Natural killer cell (primary cell): ENCODE measurements around the gene RTF2. TPM values are rescaled to one million over a fixed set of nuclear protein-coding genes. Genes with fewer than 3 reads are reported as not detected.

Experiments
- ATAC-seq, 3 donors: fragments of 150-1000 bp in 2 of 3; fragments of 200-7000 bp in 1 of 3; cut with Tn5 transposase; 1 replicate in 1 of 3; 2 replicates in 2 of 3; pipeline ENCODE4 v1.10.0; 2021; ENCODE audit warnings: mild to moderate bottlenecking in 2 of 3, moderate library complexity in 2 of 3
- DNase-seq, 2 donors: peaks; one replicate each; pipeline versions ENCODE4 v3.0.0 to v3.0.0-alpha.2; 2013 to 2021; ENCODE audit warnings: mixed read lengths in 1 of 2
- H3K27ac ChIP-seq: one replicate; pipeline ENCODE4 v1.5.1; 2013; ENCODE audit warnings: mild to moderate bottlenecking, low read length
- H3K27me3 ChIP-seq: one replicate; pipeline ENCODE4 v1.6.1; 2013; ENCODE audit warnings: low read length; ENCODE audit not compliant: control insufficient read depth, insufficient read depth
- H3K36me3 ChIP-seq: one replicate; pipeline ENCODE4 v1.6.1; 2013; ENCODE audit warnings: low read length; ENCODE audit not compliant: control insufficient read depth, insufficient read depth
- H3K4me1 ChIP-seq: one replicate; pipeline ENCODE4 v1.6.1; 2013; ENCODE audit warnings: low read length; ENCODE audit not compliant: control insufficient read depth, insufficient read depth
- H3K4me3 ChIP-seq: one replicate; pipeline ENCODE4 v1.5.1; 2013; ENCODE audit warnings: low read length
- H3K9me3 ChIP-seq: one replicate; pipeline ENCODE4 v1.6.1; 2013; ENCODE audit warnings: low read length; ENCODE audit not compliant: control insufficient read depth, insufficient read depth
- H3K27ac Mint-ChIP-seq, 2 donors: one replicate each; pipeline ENCODE4 v1.8.0; 2022; ENCODE audit warnings: mild to moderate bottlenecking in 2 of 2, mixed read lengths in 2 of 2, moderate library complexity in 1 of 2
- H3K27me3 Mint-ChIP-seq, 2 donors: one replicate each; pipeline ENCODE4 v1.8.0; 2022; ENCODE audit warnings: low read depth in 2 of 2, mixed read lengths in 2 of 2
- H3K36me3 Mint-ChIP-seq: one replicate; pipeline ENCODE4 v1.8.0; 2022; ENCODE audit warnings: mixed read lengths
- H3K4me1 Mint-ChIP-seq, 2 donors: one replicate each; pipeline ENCODE4 v1.8.0; 2022; ENCODE audit warnings: mixed read lengths in 2 of 2
- H3K4me3 Mint-ChIP-seq: one replicate; pipeline ENCODE4 v1.8.0; 2022; ENCODE audit warnings: mild to moderate bottlenecking, moderate library complexity, mixed read lengths
- H3K9me3 Mint-ChIP-seq, 2 donors: one replicate each; pipeline ENCODE4 v1.8.0; 2022; ENCODE audit warnings: mixed read lengths in 2 of 2
- CTCF ChIP-seq: fragments of 200-600 bp; IDR thresholded peaks from one replicate; pipeline ENCODE4 v1.8.0; 2022; ENCODE audit warnings: antibody characterized with exemption
- WGBS: methylation state at CpG from one replicate; pipeline ENCODE4 v1.1.7; 2013; ENCODE audit warnings: missing lambda C conversion rate; ENCODE audit not compliant: insufficient coverage; 5-methylcytosine and 5-hydroxymethylcytosine counted together
- intact Hi-C: fragments of 100-400 bp; cut with micrococcal nuclease; formaldehyde crosslinking; loops from one replicate; pipeline ENCODE4 v1.14.2; 2022
- total RNA-seq, 4 donors: library from RNA; stranded (reverse); fragments of 120-200 nt in 1 of 4; gene quantifications; one replicate each; pipeline versions ENCODE4 v1.2.3 to v1.2.4, GENCODE V29; 2013 to 2022

RTF2 gene
- total RNA-seq, 3 donors from 2014 or later (not counting 1 experiment from before 2014, with no cell fraction given): 81.5 to 89.1 (median 83.4) TPM

GRCh38 chr20:56501116-56501515 lies 32.7 kb downstream of the RTF2 start:
- no peak overlapping the region for H3K27ac ChIP-seq
- no peaks in the 10 kb centered on the region for H3K9me3 ChIP-seq
- peaks cover 14% of the 10 kb centered on the region for H3K36me3 ChIP-seq
- H3K4me1 ChIP-seq: no peaks in the 10 kb centered on the region
- ATAC-seq (no peak), DNase-seq (no peak)
- no CpG with 5 or more reads among the region's 1 CpG for WGBS
- H3K4me3 Mint-ChIP-seq: no peak overlapping the region
- no peaks in the 10 kb centered on the region for H3K27me3 Mint-ChIP-seq
- no peak for TF ChIP-seq CTCF
- H3K27me3 ChIP-seq: no peaks in the 10 kb centered on the region
- peaks cover 9% of the 10 kb centered on the region for H3K36me3 Mint-ChIP-seq
- peaks cover 0 to 3% of the 10 kb centered on the region in 2 donors for H3K9me3 Mint-ChIP-seq
- intact Hi-C loops: no loop called here
- H3K4me1 Mint-ChIP-seq: peaks cover 16 to 17% of the 10 kb centered on the region in 2 donors
- no peak overlapping the region for H3K27ac Mint-ChIP-seq
- no peak overlapping the region for H3K4me3 ChIP-seq

GRCh38 chr20:56503916-56504315 lies 35.5 kb downstream of the RTF2 start:
- Mint-ChIP-seq H3K4me1 (peaks cover 26 to 27% of the 10 kb centered on the region in 2 donors), H3K27ac (peak overlapping the region; percentile 25 to 38)
- intact Hi-C loops: loop anchor here (1.0 kb wide), 1 partner anchor 104 kb away; no protein-coding TSS in a partner anchor

GRCh38 chr20:56504373-56505005 lies 36.1 kb downstream of the RTF2 start:
- DNase-seq (peak in 1 of 2 donors; percentile 56), ATAC-seq (peak; percentile 62 to 77 (median 76))
- Histone ChIP-seq H3K4me1 (no peaks in the 10 kb centered on the region), H3K9me3 (no peaks in the 10 kb centered on the region), H3K4me3 (no peak overlapping the region), H3K27ac (no peak overlapping the region), H3K36me3 (peaks cover 3% of the 10 kb centered on the region), H3K27me3 (no peaks in the 10 kb centered on the region)
- no peaks in the 10 kb centered on the region for H3K27me3 Mint-ChIP-seq
- H3K27ac Mint-ChIP-seq: peak overlapping the region; percentile 25 to 38
- H3K9me3 Mint-ChIP-seq: no peaks in the 10 kb centered on the region
- H3K4me1 Mint-ChIP-seq: peaks cover 31 to 32% of the 10 kb centered on the region in 2 donors
- no peaks in the 10 kb centered on the region for H3K36me3 Mint-ChIP-seq
- WGBS: 79% methylated on average over 6 of the region's 9 CpGs
- peak; percentile 67 for TF ChIP-seq CTCF
- H3K4me3 Mint-ChIP-seq: no peak overlapping the region
- intact Hi-C loops: loop anchor here (1.0 kb wide), 1 partner anchor 104 kb away; no protein-coding TSS in a partner anchor

More at GRCh38 chr20:56503916-56504315, 35.5 kb downstream of the RTF2 start:
- Histone ChIP-seq H3K36me3 (peaks cover 3% of the 10 kb centered on the region), H3K27me3 (no peaks in the 10 kb centered on the region), H3K9me3 (no peaks in the 10 kb centered on the region), H3K4me1 (no peaks in the 10 kb centered on the region), H3K27ac (no peak overlapping the region), H3K4me3 (no peak overlapping the region)
- H3K4me3 Mint-ChIP-seq: no peak overlapping the region
- ATAC-seq (no peak), DNase-seq (no peak)
- H3K27me3 Mint-ChIP-seq: no peaks in the 10 kb centered on the region
- H3K9me3 Mint-ChIP-seq: no peaks in the 10 kb centered on the region
- 96% methylated on average over 8 of the region's 8 CpGs for WGBS
- no peak for TF ChIP-seq CTCF
- H3K36me3 Mint-ChIP-seq: no peaks in the 10 kb centered on the region

GRCh38 chr20:56506103-56506502 lies 37.7 kb downstream of the RTF2 start:
- no peak for ATAC-seq

More at GRCh38 chr20:56506103-56506502, 37.7 kb downstream of the RTF2 start:
- Histone ChIP-seq H3K9me3 (no peaks in the 10 kb centered on the region), H3K36me3 (peaks cover 3% of the 10 kb centered on the region), H3K27ac (no peak overlapping the region), H3K4me3 (no peak overlapping the region), H3K4me1 (no peaks in the 10 kb centered on the region), H3K27me3 (no peaks in the 10 kb centered on the region)
- intact Hi-C loops: no loop called here
- Mint-ChIP-seq H3K36me3 (no peaks in the 10 kb centered on the region), H3K9me3 (no peaks in the 10 kb centered on the region), H3K27me3 (no peaks in the 10 kb centered on the region), H3K27ac (no peak overlapping the region), H3K4me3 (no peak overlapping the region), H3K4me1 (peaks cover 32 to 38% of the 10 kb centered on the region in 2 donors)
- no peak for TF ChIP-seq CTCF
- DNase-seq: no peak
- WGBS: 100% methylated on average over 2 of the region's 3 CpGs
